ENCODE results near the gene ATP1A2. TPM values are rescaled to one million over a fixed set of nuclear protein-coding genes. Genes with fewer than 3 reads are reported as not detected.

The ATP1A2 gene
- total RNA-seq, 3 donors from 2014 or later (not counting 1 experiment from before 2014, with no cell fraction given): not detected

DNA sequence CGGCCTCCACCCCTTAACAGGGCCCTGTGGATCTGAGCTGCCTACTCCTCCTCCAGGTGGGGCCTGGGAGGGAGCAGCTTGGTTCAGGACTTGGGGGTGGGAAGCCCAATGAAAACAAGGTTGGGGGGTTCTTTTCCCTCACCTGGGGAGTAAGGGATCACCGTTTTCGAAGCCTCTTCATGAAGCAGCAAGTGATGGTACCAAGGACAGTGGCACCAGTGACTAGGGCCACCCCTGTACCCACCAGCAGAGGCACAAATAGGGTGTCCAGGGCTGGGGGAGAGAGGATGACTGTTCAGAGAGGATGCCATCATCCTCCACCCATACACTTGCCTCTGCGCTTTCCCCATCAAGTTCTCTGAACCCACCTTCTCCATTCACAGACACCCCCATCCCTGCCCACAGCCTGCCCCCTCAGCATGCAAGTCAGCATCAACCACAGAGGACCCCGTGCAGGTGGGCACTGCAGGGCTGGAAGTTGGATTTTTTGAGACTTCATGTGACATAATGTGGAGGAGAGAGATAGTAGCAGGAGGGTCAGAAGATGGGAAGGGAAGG lies 23.8 kb upstream of the ATP1A2 start:
- H3K9me3 Mint-ChIP-seq: no peaks in the 10 kb centered on the region
- H3K4me3 Mint-ChIP-seq: no peak overlapping the region
- TF ChIP-seq, protein P1, sequence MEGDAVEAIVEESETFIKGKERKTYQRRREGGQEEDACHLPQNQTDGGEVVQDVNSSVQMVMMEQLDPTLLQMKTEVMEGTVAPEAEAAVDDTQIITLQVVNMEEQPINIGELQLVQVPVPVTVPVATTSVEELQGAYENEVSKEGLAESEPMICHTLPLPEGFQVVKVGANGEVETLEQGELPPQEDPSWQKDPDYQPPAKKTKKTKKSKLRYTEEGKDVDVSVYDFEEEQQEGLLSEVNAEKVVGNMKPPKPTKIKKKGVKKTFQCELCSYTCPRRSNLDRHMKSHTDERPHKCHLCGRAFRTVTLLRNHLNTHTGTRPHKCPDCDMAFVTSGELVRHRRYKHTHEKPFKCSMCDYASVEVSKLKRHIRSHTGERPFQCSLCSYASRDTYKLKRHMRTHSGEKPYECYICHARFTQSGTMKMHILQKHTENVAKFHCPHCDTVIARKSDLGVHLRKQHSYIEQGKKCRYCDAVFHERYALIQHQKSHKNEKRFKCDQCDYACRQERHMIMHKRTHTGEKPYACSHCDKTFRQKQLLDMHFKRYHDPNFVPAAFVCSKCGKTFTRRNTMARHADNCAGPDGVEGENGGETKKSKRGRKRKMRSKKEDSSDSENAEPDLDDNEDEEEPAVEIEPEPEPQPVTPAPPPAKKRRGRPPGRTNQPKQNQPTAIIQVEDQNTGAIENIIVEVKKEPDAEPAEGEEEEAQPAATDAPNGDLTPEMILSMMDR (IDR thresholded peaks at IDR 0.05): no peak
- no peak for ATAC-seq
- peaks cover 6% of the 10 kb centered on the region for H3K4me1 ChIP-seq (ENCODE audit: control insufficient read depth, insufficient read depth, low read length)
- H3K27ac ChIP-seq (ENCODE audit: low read length): no peak overlapping the region
- no peak overlapping the region for H3K4me3 ChIP-seq (ENCODE audit: low read length)
- DNase-seq: no peak
- intact Hi-C loops (cut with micrococcal nuclease): no loop called here
- H3K27me3 Mint-ChIP-seq (ENCODE audit: low read depth in 2 of 2): no peaks in the 10 kb centered on the region
- peaks cover 8% of the 10 kb centered on the region for H3K36me3 Mint-ChIP-seq
- no peak overlapping the region for H3K27ac Mint-ChIP-seq
- H3K27me3 ChIP-seq (ENCODE audit: control insufficient read depth, insufficient read depth, low read length): no peaks in the 10 kb centered on the region
- peaks cover 0 to 20% of the 10 kb centered on the region in 2 donors for H3K4me1 Mint-ChIP-seq
- peaks cover 46% of the 10 kb centered on the region for H3K36me3 ChIP-seq (ENCODE audit: control insufficient read depth, insufficient read depth, low read length)
- 90% methylated on average over 5 of the region's 5 CpGs for WGBS (ENCODE audit: insufficient coverage)
- no peaks in the 10 kb centered on the region for H3K9me3 ChIP-seq (ENCODE audit: control insufficient read depth, insufficient read depth, low read length)

DNA sequence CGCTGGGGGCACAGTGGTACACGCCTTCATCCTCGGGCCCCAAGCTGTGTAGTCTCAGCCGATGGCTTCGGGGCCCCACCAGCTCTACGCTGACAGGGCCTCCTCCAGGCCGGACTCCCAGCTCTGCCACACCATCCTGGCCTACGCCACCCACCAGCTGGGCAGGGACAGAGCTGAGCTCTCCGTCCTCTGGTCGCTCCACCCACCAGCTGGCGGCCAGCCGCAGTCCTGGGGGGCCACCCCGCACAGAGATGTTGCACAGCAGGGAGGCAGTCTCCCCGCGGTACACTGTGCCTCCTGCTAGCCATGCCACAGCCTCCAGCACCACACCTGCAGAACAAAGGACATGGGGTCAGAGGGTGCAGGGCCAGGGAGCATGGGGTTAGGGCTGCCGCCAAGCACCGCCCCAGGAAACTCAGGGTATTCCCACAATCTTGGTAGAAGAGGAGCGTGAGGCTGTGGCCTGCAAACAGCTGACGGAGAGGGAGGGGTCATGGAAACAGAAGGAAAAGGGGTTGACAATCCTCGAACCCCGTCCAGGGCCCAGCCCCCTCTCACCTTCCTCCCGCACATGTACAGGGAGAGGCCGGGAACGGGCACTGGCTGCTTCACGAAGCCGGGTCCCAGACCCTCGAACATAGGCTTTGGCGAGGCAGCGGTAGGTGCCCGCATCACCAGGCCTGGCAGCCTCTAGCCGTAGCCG lies 23.0 kb upstream of the ATP1A2 start:
- Histone ChIP-seq H3K27me3 (ENCODE audit: control insufficient read depth, insufficient read depth, low read length) (no peaks in the 10 kb centered on the region), H3K9me3 (ENCODE audit: control insufficient read depth, insufficient read depth, low read length) (no peaks in the 10 kb centered on the region), H3K4me1 (ENCODE audit: control insufficient read depth, insufficient read depth, low read length) (peaks cover 14% of the 10 kb centered on the region), H3K27ac (ENCODE audit: low read length) (no peak overlapping the region), H3K36me3 (ENCODE audit: control insufficient read depth, insufficient read depth, low read length) (peaks cover 46% of the 10 kb centered on the region), H3K4me3 (ENCODE audit: low read length) (no peak overlapping the region)
- ATAC-seq: no peak
- no peak overlapping the region for H3K27ac Mint-ChIP-seq
- H3K4me3 Mint-ChIP-seq: no peak overlapping the region
- no peaks in the 10 kb centered on the region for H3K9me3 Mint-ChIP-seq
- peaks cover 5 to 26% of the 10 kb centered on the region in 2 donors for H3K4me1 Mint-ChIP-seq
- intact Hi-C loops (cut with micrococcal nuclease): no loop called here
- DNase-seq: no peak
- H3K27me3 Mint-ChIP-seq (ENCODE audit: low read depth in 2 of 2): no peaks in the 10 kb centered on the region
- H3K36me3 Mint-ChIP-seq: peaks cover 8% of the 10 kb centered on the region
- TF ChIP-seq, protein P1 (IDR thresholded peaks at IDR 0.05): no peak
- WGBS (ENCODE audit: insufficient coverage): 98% methylated on average over 32 of the region's 32 CpGs

DNA sequence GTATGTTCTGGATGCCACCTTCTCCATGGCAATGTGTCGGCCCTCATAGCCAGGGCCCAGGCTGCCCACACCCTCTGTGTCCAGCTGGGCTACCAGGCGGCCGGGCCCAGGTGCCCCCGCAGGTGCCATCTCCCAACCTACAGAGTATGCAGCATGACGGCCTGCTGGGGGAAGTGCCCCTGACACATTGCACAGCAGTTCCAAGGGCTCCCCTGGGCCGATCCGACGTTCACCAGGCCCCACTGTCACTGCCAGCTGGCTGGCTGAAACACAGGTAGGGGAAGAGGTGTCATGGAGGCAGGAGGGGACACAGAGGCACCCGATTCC lies 22.5 kb upstream of the ATP1A2 start:
- ATAC-seq (no peak), DNase-seq (no peak)
- no peaks in the 10 kb centered on the region for H3K27me3 Mint-ChIP-seq (ENCODE audit: low read depth in 2 of 2)
- H3K9me3 Mint-ChIP-seq: no peaks in the 10 kb centered on the region
- Histone ChIP-seq H3K27ac (ENCODE audit: low read length) (no peak overlapping the region), H3K9me3 (ENCODE audit: control insufficient read depth, insufficient read depth, low read length) (no peaks in the 10 kb centered on the region), H3K4me1 (ENCODE audit: control insufficient read depth, insufficient read depth, low read length) (peaks cover 19% of the 10 kb centered on the region), H3K36me3 (ENCODE audit: control insufficient read depth, insufficient read depth, low read length) (peaks cover 46% of the 10 kb centered on the region), H3K4me3 (ENCODE audit: low read length) (no peak overlapping the region), H3K27me3 (ENCODE audit: control insufficient read depth, insufficient read depth, low read length) (no peaks in the 10 kb centered on the region)
- no peak overlapping the region for H3K27ac Mint-ChIP-seq
- H3K4me1 Mint-ChIP-seq: peaks cover 10 to 31% of the 10 kb centered on the region in 2 donors
- H3K36me3 Mint-ChIP-seq: peaks cover 8% of the 10 kb centered on the region
- 77% methylated on average over 9 of the region's 9 CpGs for WGBS (ENCODE audit: insufficient coverage)
- intact Hi-C loops (cut with micrococcal nuclease): no loop called here
- TF ChIP-seq, protein P1 (IDR thresholded peaks at IDR 0.05): no peak
- no peak overlapping the region for H3K4me3 Mint-ChIP-seq
